Activated naive CD8-positive, alpha-beta T cell (primary cell): Measurements from ENCODE around the gene ATPAF1.
"Not testable (repeated sequence)": the region's sequence is repeated elsewhere in the genome, so short reads cannot be mapped to it uniquely, and the experiment has no call there.

Experiments used
- H3K27ac Mint-ChIP-seq: one replicate; pipeline ENCODE4 v1.8.0; 2021; ENCODE audit warnings: mixed read lengths
- H3K27me3 Mint-ChIP-seq: one replicate; pipeline ENCODE4 v1.8.0; 2021; ENCODE audit warnings: mixed read lengths
- H3K36me3 Mint-ChIP-seq: one replicate; pipeline ENCODE4 v1.8.0; 2021; ENCODE audit warnings: mixed read lengths
- H3K4me1 Mint-ChIP-seq: one replicate; pipeline ENCODE4 v1.8.0; 2021; ENCODE audit warnings: low read depth, mixed read lengths
- H3K4me3 Mint-ChIP-seq: one replicate; pipeline ENCODE4 v1.8.0; 2021; ENCODE audit warnings: mild to moderate bottlenecking, mixed read lengths
- H3K9me3 Mint-ChIP-seq: one replicate; pipeline ENCODE4 v1.8.0; 2021; ENCODE audit warnings: low read depth, mixed read lengths

ATPAF1 gene

GRCh38 chr1:46667782-46668760 lies at the start of gene ATPAF1:
Gene ATPAF1 (minus strand): TSS chr1:46668364. CDS start chr1:46668322, 42 bp downstream.
- H3K27ac Mint-ChIP-seq, result peak within 1 kb of the TSS; percentile 75
- H3K36me3 Mint-ChIP-seq, result no peaks in the 10 kb centered on the region
- no peaks in the 10 kb centered on the region for H3K27me3 Mint-ChIP-seq
- H3K4me1 Mint-ChIP-seq, result peaks cover 18% of the 10 kb centered on the region
- peak within 1 kb of the TSS; percentile 90 for H3K4me3 Mint-ChIP-seq
- H3K9me3 Mint-ChIP-seq, result no peaks in the 10 kb centered on the region

- H3K4me3 Mint-ChIP-seq, result peak overlapping the region; percentile 94
- peak overlapping the region; percentile 93 for H3K27ac Mint-ChIP-seq
- H3K9me3 Mint-ChIP-seq, result no peaks in the 10 kb centered on the region
- peaks cover 46% of the 10 kb centered on the region for H3K4me1 Mint-ChIP-seq
- no peaks in the 10 kb centered on the region for H3K27me3 Mint-ChIP-seq
- peaks cover 10% of the 10 kb centered on the region for H3K36me3 Mint-ChIP-seq
These were observed 49.5 kb upstream of the ATPAF1 start for GRCh38 chr1:46717654-46718053.

GRCh38 chr1:46714976-46715375 lies 46.8 kb upstream of the ATPAF1 start:
- Mint-ChIP-seq H3K4me3 (peak overlapping the region; percentile 10), H3K9me3 (no peaks in the 10 kb centered on the region), H3K36me3 (peaks cover 10% of the 10 kb centered on the region), H3K27me3 (no peaks in the 10 kb centered on the region), H3K4me1 (peaks cover 56% of the 10 kb centered on the region), H3K27ac (no peak overlapping the region)

- H3K27me3 Mint-ChIP-seq, result no peaks in the 10 kb centered on the region
- no peak overlapping the region for H3K27ac Mint-ChIP-seq
- no peaks in the 10 kb centered on the region for H3K9me3 Mint-ChIP-seq
- H3K4me3 Mint-ChIP-seq, result no peak overlapping the region
- peaks cover 5% of the 10 kb centered on the region for H3K36me3 Mint-ChIP-seq
- H3K4me1 Mint-ChIP-seq, result peaks cover 38% of the 10 kb centered on the region
These were observed 40.0 kb upstream of the ATPAF1 start for GRCh38 chr1:46708121-46708520.

- Mint-ChIP-seq H3K36me3 (peaks cover 5% of the 10 kb centered on the region), H3K4me3 (no peak overlapping the region), H3K27me3 (no peaks in the 10 kb centered on the region), H3K9me3 (no peaks in the 10 kb centered on the region), H3K4me1 (peaks cover 43% of the 10 kb centered on the region), H3K27ac (no peak overlapping the region)
These were observed 37.2 kb upstream of the ATPAF1 start for GRCh38 chr1:46705408-46705807.

GRCh38 chr1:46703927-46704641 lies 35.9 kb upstream of the ATPAF1 start:
- Mint-ChIP-seq H3K4me1 (peaks cover 45% of the 10 kb centered on the region), H3K27me3 (no peaks in the 10 kb centered on the region), H3K36me3 (peaks cover 5% of the 10 kb centered on the region), H3K27ac (no peak overlapping the region), H3K4me3 (no peak overlapping the region), H3K9me3 (no peaks in the 10 kb centered on the region)

- H3K4me3 Mint-ChIP-seq, result no peak overlapping the region
- no peaks in the 10 kb centered on the region for H3K9me3 Mint-ChIP-seq
- no peak overlapping the region for H3K27ac Mint-ChIP-seq
- H3K36me3 Mint-ChIP-seq, result peaks cover 22% of the 10 kb centered on the region
- peaks cover 32% of the 10 kb centered on the region for H3K4me1 Mint-ChIP-seq
- H3K27me3 Mint-ChIP-seq, result no peaks in the 10 kb centered on the region
These were observed 31.5 kb upstream of the ATPAF1 start for GRCh38 chr1:46699666-46700065.

- Mint-ChIP-seq H3K27ac (no peak overlapping the region), H3K27me3 (no peaks in the 10 kb centered on the region), H3K4me3 (no peak overlapping the region), H3K36me3 (peaks cover 22% of the 10 kb centered on the region), H3K4me1 (peaks cover 20% of the 10 kb centered on the region), H3K9me3 (no peaks in the 10 kb centered on the region)
These were observed 28.9 kb upstream of the ATPAF1 start for GRCh38 chr1:46697053-46697452.

GRCh38 chr1:46694676-46695075 lies 26.5 kb upstream of the ATPAF1 start:
- peaks cover 22% of the 10 kb centered on the region for H3K36me3 Mint-ChIP-seq
- H3K27me3 Mint-ChIP-seq, H3K4me3 Mint-ChIP-seq, H3K4me1 Mint-ChIP-seq, H3K9me3 Mint-ChIP-seq, H3K27ac Mint-ChIP-seq: not testable (repeated sequence)

- no peaks in the 10 kb centered on the region for H3K27me3 Mint-ChIP-seq
- H3K36me3 Mint-ChIP-seq, result peaks cover 16% of the 10 kb centered on the region
- no peak overlapping the region for H3K4me3 Mint-ChIP-seq
- peaks cover 12% of the 10 kb centered on the region for H3K4me1 Mint-ChIP-seq
- no peaks in the 10 kb centered on the region for H3K9me3 Mint-ChIP-seq
- H3K27ac Mint-ChIP-seq, result peak overlapping the region; percentile 13
These were observed 24.9 kb upstream of the ATPAF1 start for GRCh38 chr1:46692811-46693770.

- H3K27me3 Mint-ChIP-seq, result no peaks in the 10 kb centered on the region
- H3K27ac Mint-ChIP-seq, result no peak overlapping the region
- H3K9me3 Mint-ChIP-seq, result no peaks in the 10 kb centered on the region
- H3K36me3 Mint-ChIP-seq, result peaks cover 18% of the 10 kb centered on the region
- no peak overlapping the region for H3K4me3 Mint-ChIP-seq
- peaks cover 19% of the 10 kb centered on the region for H3K4me1 Mint-ChIP-seq
These were observed 24.0 kb upstream of the ATPAF1 start for GRCh38 chr1:46691997-46692790.

- H3K4me3 Mint-ChIP-seq, result no peak overlapping the region
- peaks cover 13% of the 10 kb centered on the region for H3K36me3 Mint-ChIP-seq
- H3K27me3 Mint-ChIP-seq, result no peaks in the 10 kb centered on the region
- no peaks in the 10 kb centered on the region for H3K9me3 Mint-ChIP-seq
- H3K27ac Mint-ChIP-seq, result peak overlapping the region; percentile 34
- peaks cover 22% of the 10 kb centered on the region for H3K4me1 Mint-ChIP-seq
These were observed 22.8 kb upstream of the ATPAF1 start for GRCh38 chr1:46690931-46691421.

- Mint-ChIP-seq H3K27ac (peak overlapping the region; percentile 41), H3K27me3 (no peaks in the 10 kb centered on the region), H3K4me1 (peaks cover 23% of the 10 kb centered on the region), H3K36me3 (peaks cover 2% of the 10 kb centered on the region), H3K9me3 (no peaks in the 10 kb centered on the region), H3K4me3 (no peak overlapping the region)
These were observed 21.7 kb upstream of the ATPAF1 start for GRCh38 chr1:46689897-46690296.

GRCh38 chr1:46689356-46689755 lies 21.2 kb upstream of the ATPAF1 start:
- Mint-ChIP-seq H3K27ac (peak overlapping the region; percentile 41), H3K36me3 (peaks cover 2% of the 10 kb centered on the region), H3K4me1 (peaks cover 24% of the 10 kb centered on the region), H3K27me3 (no peaks in the 10 kb centered on the region), H3K4me3 (no peak overlapping the region), H3K9me3 (no peaks in the 10 kb centered on the region)
